ENCODE data around the gene ELF2.

GRCh38 chr4:139144161-139144859 lies 32.7 kb downstream of the ELF2 start:
- TF ChIP-seq EZH2phosphoT487 (IDR thresholded peaks at IDR 0.05; ENCODE audit: low read depth, severe bottlenecking, unreplicated experiment): no peak
- TF ChIP-seq, protein P1, sequence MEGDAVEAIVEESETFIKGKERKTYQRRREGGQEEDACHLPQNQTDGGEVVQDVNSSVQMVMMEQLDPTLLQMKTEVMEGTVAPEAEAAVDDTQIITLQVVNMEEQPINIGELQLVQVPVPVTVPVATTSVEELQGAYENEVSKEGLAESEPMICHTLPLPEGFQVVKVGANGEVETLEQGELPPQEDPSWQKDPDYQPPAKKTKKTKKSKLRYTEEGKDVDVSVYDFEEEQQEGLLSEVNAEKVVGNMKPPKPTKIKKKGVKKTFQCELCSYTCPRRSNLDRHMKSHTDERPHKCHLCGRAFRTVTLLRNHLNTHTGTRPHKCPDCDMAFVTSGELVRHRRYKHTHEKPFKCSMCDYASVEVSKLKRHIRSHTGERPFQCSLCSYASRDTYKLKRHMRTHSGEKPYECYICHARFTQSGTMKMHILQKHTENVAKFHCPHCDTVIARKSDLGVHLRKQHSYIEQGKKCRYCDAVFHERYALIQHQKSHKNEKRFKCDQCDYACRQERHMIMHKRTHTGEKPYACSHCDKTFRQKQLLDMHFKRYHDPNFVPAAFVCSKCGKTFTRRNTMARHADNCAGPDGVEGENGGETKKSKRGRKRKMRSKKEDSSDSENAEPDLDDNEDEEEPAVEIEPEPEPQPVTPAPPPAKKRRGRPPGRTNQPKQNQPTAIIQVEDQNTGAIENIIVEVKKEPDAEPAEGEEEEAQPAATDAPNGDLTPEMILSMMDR (IDR thresholded peaks at IDR 0.05; ENCODE audit: poor library complexity): no peak

Data from hepatocyte (in vitro differentiated cells).